GM18861 (cell line): ENCODE data around the gene FAS.

Experiments used
- ATAC-seq: cut with Tn5 transposase; IDR thresholded peaks from one replicate; pipeline ENCODE4 v1.9.1; 2021; ENCODE audit not compliant: unreplicated experiment

FAS gene

GRCh38 chr10:89032141-89032891, 41.7 kb downstream of the FAS start:
- ATAC-seq = no peak

DNA sequence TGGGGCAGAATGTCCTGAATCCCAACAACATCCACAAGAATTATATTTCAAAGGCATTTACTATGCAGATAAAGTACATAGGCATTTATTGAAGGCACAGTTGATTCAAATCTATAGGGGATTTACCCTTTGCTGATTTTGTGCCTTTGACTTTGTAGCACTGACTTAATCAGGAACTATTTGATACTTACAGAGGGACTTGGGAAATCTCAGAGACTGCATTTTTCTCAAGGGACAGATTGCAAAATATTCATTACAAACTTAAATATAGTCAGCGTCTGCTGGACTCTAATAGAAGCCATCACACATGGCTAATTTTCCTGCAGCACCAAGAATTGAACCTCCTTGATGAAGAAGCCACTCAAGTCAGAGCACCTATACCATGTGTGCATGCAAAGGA, 44.9 kb downstream of the FAS start:
- no peak for ATAC-seq

GRCh38 chr10:89037096-89037495, 46.5 kb downstream of the FAS start:
- no peak for ATAC-seq

- ATAC-seq = no peak
These were observed 52.0 kb downstream of the FAS start for GRCh38 chr10:89042562-89042961.

DNA sequence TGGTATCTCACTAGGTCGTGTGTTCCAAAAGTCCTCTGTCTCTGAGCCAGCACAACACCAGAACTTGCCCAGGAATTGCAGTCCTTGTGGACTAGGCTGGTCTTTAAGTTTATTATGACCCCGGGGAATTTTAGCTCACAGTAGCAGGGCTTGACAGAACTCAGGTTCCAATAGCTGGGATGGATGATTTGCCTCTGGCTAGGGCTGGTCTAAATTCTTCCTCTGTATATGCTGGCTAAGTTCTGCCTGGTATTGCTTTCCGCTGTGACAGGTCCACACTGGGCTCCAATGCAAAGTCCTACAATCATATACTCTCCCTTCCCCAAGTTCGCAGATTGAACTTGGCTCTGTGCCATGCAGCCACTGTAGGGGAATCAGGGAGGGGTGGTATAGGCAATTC, 52.5 kb downstream of the FAS start:
- ATAC-seq = no peak

- ATAC-seq = no peak
These were observed 56.8 kb downstream of the FAS start for GRCh38 chr10:89047397-89047796.

DNA sequence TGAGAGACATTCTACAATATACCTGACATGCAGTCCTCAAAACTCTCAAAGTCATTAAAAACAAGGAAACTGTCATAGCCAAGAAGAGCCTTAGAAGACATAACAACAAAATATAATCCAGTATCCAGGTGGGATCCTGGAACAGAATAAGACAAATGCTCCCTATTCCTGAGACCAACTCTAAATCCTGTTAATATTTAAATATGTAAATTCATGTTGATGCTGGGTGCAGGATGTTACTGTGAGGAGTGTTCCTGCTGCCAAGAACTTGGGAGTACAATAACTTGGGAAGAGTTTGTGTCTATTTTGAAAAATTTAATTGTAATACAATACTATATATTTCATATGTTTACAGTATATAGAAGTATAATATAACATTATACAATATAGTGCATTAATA, 61.0 kb downstream of the FAS start:
- no peak for ATAC-seq

DNA sequence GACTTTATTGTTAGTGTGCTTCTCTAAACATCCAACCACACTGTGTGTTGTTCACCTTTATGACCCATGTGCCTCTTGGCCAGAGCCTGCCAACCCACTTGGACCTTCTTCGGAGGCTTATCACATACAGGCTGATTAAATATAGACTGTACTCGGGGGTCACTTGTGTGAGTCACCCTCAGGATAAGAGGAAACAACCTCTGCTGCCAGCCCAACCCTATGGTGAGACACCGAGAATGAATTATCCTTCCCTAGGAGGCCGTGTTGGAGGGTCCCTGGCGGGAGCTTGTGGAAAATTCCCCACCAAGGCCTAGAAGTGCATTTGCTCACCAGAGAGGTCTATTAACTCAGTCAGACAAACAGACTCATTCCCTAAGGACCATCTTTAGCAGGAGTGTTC, 63.0 kb downstream of the FAS start:
- no peak for ATAC-seq

GRCh38 chr10:89055159-89055558, 64.6 kb downstream of the FAS start:
- ATAC-seq = no peak

DNA sequence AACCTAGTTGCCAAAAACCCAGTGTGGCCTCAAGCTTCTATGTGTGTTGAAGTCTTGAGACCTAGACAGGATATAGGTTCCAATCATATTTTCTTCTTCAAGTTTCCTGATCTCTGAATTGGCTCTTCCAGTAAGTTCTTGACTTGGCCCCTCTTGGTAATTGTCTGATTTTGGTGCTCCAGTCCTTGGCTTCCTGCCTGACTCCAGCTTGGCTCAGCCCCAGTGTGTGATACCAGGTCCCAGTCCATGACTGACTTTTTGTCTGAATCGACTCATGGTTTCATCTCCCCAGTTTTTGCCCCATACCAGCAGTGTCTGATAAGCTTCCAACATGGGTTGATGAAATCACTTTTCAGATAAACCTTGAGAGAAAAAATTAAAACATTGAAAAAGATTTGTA, 72.3 kb downstream of the FAS start:
- no peak for ATAC-seq

- ATAC-seq = no peak
These were observed 72.9 kb downstream of the FAS start for GRCh38 chr10:89063465-89063864.

- ATAC-seq = no peak
These were observed 74.2 kb downstream of the FAS start for GRCh38 chr10:89064748-89065147.
